Liver (tissue), 9 donors: ENCODE data around the gene FH. TPM values are rescaled to one million over a fixed set of nuclear protein-coding genes. Genes with fewer than 3 reads are reported as not detected.

Experiments
- DNase-seq: peaks from one replicate; pipeline ENCODE4 v3.0.0-alpha.2; 2017; ENCODE audit warnings: low spot score
- H3K27ac ChIP-seq, 2 donors: one replicate each; pipeline ENCODE4 v1.7.0; 2013; ENCODE audit warnings: inconsistent platforms in 2 of 2, low read length in 2 of 2, control low read depth in 1 of 2, low read depth in 1 of 2, mild to moderate bottlenecking in 1 of 2
- H3K27me3 ChIP-seq, 4 donors: one replicate each; pipeline versions ENCODE4 v1.6.1 to v1.7.0; 2013; ENCODE audit warnings: low read length in 3 of 4, inconsistent platforms in 1 of 4, mild to moderate bottlenecking in 1 of 4, moderate library complexity in 1 of 4; ENCODE audit not compliant: control insufficient read depth in 4 of 4, insufficient read depth in 4 of 4
- H3K36me3 ChIP-seq, 4 donors: one replicate each; pipeline versions ENCODE4 v1.6.1 to v1.7.0; 2013; ENCODE audit warnings: low read length in 3 of 4, mild to moderate bottlenecking in 3 of 4, low read depth in 1 of 4, moderate library complexity in 1 of 4; ENCODE audit not compliant: control insufficient read depth in 4 of 4, insufficient read depth in 3 of 4
- H3K4me1 ChIP-seq, 4 donors: one replicate each; pipeline versions ENCODE4 v1.6.1 to v1.7.0; 2013; ENCODE audit warnings: low read length in 3 of 4, mild to moderate bottlenecking in 3 of 4, moderate library complexity in 1 of 4; ENCODE audit not compliant: control insufficient read depth in 4 of 4, insufficient read depth in 4 of 4
- H3K4me3 ChIP-seq, 3 donors: one replicate each; pipeline versions ENCODE4 v1.6.1 to v1.7.0; 2013; ENCODE audit warnings: low read length in 3 of 3, control low read depth in 1 of 3, low read depth in 1 of 3, mild to moderate bottlenecking in 1 of 3
- H3K9ac ChIP-seq, 2 donors: one replicate each; pipeline ENCODE4 v1.7.0; 2013; ENCODE audit warnings: low read length in 2 of 2, mild to moderate bottlenecking in 2 of 2, moderate library complexity in 2 of 2, control low read depth in 1 of 2, low read depth in 1 of 2
- H3K9me3 ChIP-seq, 4 donors: one replicate each; pipeline versions ENCODE4 v1.6.1 to v1.7.0; 2013; ENCODE audit warnings: low read length in 3 of 4; ENCODE audit not compliant: control insufficient read depth in 4 of 4
- ATF3 ChIP-seq: IDR thresholded peaks from 2 replicates; pipeline ENCODE4 v1.6.1; 2016; ENCODE audit warnings: antibody characterized with exemption
- CTCF ChIP-seq: fragments of 150-350 bp; IDR thresholded peaks from 2 replicates; pipeline ENCODE4 v1.5.1; 2017; ENCODE audit warnings: improper control_type of control experiment, low read depth, low read length; ENCODE audit not compliant: missing input control
- EGR1 ChIP-seq, 2 donors: IDR thresholded peaks; 2 replicates each; pipeline ENCODE4 v1.6.1; 2016 to 2018; ENCODE audit warnings: antibody characterized with exemption in 2 of 2, low read depth in 2 of 2
- FOXA1 ChIP-seq: IDR thresholded peaks from 2 replicates; pipeline ENCODE4 v1.6.1; 2016; ENCODE audit warnings: antibody characterized with exemption
- FOXA2 ChIP-seq: IDR thresholded peaks from 2 replicates; pipeline ENCODE4 v1.6.1; 2016; ENCODE audit warnings: antibody characterized with exemption
- GABPA ChIP-seq, 2 donors: IDR thresholded peaks in 1 of 2; conservative IDR thresholded peaks in 1 of 2; 2 replicates each; pipeline ENCODE4 v1.6.1; 2016; ENCODE audit warnings: antibody characterized with exemption in 2 of 2, mild to moderate bottlenecking in 1 of 2, moderate library complexity in 1 of 2
- HNF4A ChIP-seq, 2 donors: conservative IDR thresholded peaks; 2 replicates each; pipeline ENCODE4 v1.6.1; 2016; ENCODE audit warnings: antibody characterized with exemption in 2 of 2, mild to moderate bottlenecking in 2 of 2
- HNF4G ChIP-seq: IDR thresholded peaks from 2 replicates; pipeline ENCODE4 v1.6.1; 2016; ENCODE audit warnings: antibody characterized with exemption
- JUND ChIP-seq, 2 donors: IDR thresholded peaks; 2 replicates each; pipeline ENCODE4 v1.6.1; 2016; ENCODE audit warnings: antibody characterized with exemption in 2 of 2
- MAX ChIP-seq: IDR thresholded peaks from 2 replicates; pipeline ENCODE4 v1.6.1; 2016; ENCODE audit warnings: antibody characterized with exemption
- NR2F2 ChIP-seq: IDR thresholded peaks from 2 replicates; pipeline ENCODE4 v1.6.1; 2016; ENCODE audit warnings: antibody characterized with exemption
- RAD21 ChIP-seq, 2 donors: IDR thresholded peaks; 2 replicates each; pipeline ENCODE4 v1.6.1; 2016; ENCODE audit warnings: antibody characterized with exemption in 2 of 2, mild to moderate bottlenecking in 2 of 2
- REST ChIP-seq: IDR thresholded peaks from 2 replicates; pipeline ENCODE4 v1.6.1; 2016; ENCODE audit warnings: antibody characterized with exemption, mild to moderate bottlenecking
- RXRA ChIP-seq, 2 donors: IDR thresholded peaks; 2 replicates each; pipeline ENCODE4 v1.6.1; 2017 to 2018; ENCODE audit warnings: antibody characterized with exemption in 2 of 2, mild to moderate bottlenecking in 1 of 2
- SP1 ChIP-seq: IDR thresholded peaks from 2 replicates; pipeline ENCODE4 v1.6.1; 2018; ENCODE audit warnings: antibody characterized with exemption, mild to moderate bottlenecking
- TAF1 ChIP-seq: conservative IDR thresholded peaks from 2 replicates; pipeline ENCODE4 v1.6.1; 2016; ENCODE audit warnings: antibody characterized with exemption, mild to moderate bottlenecking
- YY1 ChIP-seq: IDR thresholded peaks from 2 replicates; pipeline ENCODE4 v1.6.1; 2016; ENCODE audit warnings: antibody characterized with exemption, mild to moderate bottlenecking
- ZBTB33 ChIP-seq: IDR thresholded peaks from 2 replicates; pipeline ENCODE4 v1.6.1; 2016; ENCODE audit warnings: antibody characterized with exemption
- WGBS: extraction: QIAGEN DNeasy Blood & Tissue Kit; methylation state at CpG from one replicate; pipeline ENCODE4 v1.1.7; 2013; 5-methylcytosine and 5-hydroxymethylcytosine counted together
- polyA plus RNA-seq, 2 donors: library from polyadenylated mRNA; stranded (reverse) in 1 of 2; unstranded in 1 of 2; fragments of 200-250 nt in 1 of 2; fragments of >200 nt in 1 of 2; fragmentation: Nextera tagmentation in 1 of 2; extraction: Ambion mirVana in 1 of 2; gene quantifications; one replicate each; pipeline versions ENCODE4 v1.2.1 to v1.2.3, GENCODE V29; 2013 to 2015
- total RNA-seq, 2 donors: library from RNA; depleted of rRNA; stranded (reverse); fragments of >200 nt; gene quantifications; one replicate each; pipeline ENCODE4 v1.2.3, GENCODE V29; 2014
- donor health status: healthy.
- donor health status: healthy.
- donor health status: healthy.
- donor health status: healthy.
- donor health status: healthy.

Gene FH
- total and polyA plus RNA-seq, 4 donors = 68.3 to 145 (median 120) TPM

- WGBS = 63% methylated on average over 1 of the region's 1 CpG
- Histone ChIP-seq H3K4me3 (no peak overlapping the region), H3K27me3 (no peaks in the 10 kb centered on the region), H3K36me3 (no peaks in the 10 kb centered on the region), H3K9ac (no peak overlapping the region), H3K9me3 (no peaks in the 10 kb centered on the region), H3K27ac (no peak overlapping the region), H3K4me1 (no peaks in the 10 kb centered on the region)
- DNase-seq = no peak
- TF ChIP-seq ZBTB33 (no peak), FOXA2 (no peak), HNF4G (no peak), GABPA (IDR thresholded peaks at IDR 0.05 in 1 of 2, conservative IDR thresholded peaks at IDR 0.05 in 1 of 2) (no peak), TAF1 (no peak), SP1 (no peak), REST (no peak), MAX (no peak), ATF3 (no peak), EGR1 (IDR thresholded peaks at IDR 0.05; ENCODE audit: low read depth in 2 of 2) (no peak), FOXA1 (no peak), YY1 (no peak), NR2F2 (no peak), HNF4A (conservative IDR thresholded peaks at IDR 0.05) (no peak), RAD21 (IDR thresholded peaks at IDR 0.05) (no peak)
Measured at GRCh38 chr1:241482761-241483250, 36.7 kb downstream of the FH start.

GRCh38 chr1:241479294-241479693 is 40.3 kb downstream of the FH start:
- DNase-seq = no peak
- Histone ChIP-seq H3K36me3 (no peaks in the 10 kb centered on the region), H3K9ac (no peak overlapping the region), H3K4me3 (no peak overlapping the region), H3K4me1 (no peaks in the 10 kb centered on the region), H3K27me3 (no peaks in the 10 kb centered on the region), H3K27ac (no peak overlapping the region), H3K9me3 (no peaks in the 10 kb centered on the region)
- TF ChIP-seq ZBTB33 (no peak), YY1 (no peak), NR2F2 (no peak), FOXA2 (no peak), CTCF (no peak), JUND (IDR thresholded peaks at IDR 0.05) (no peak), GABPA (IDR thresholded peaks at IDR 0.05 in 1 of 2, conservative IDR thresholded peaks at IDR 0.05 in 1 of 2) (no peak), FOXA1 (no peak), HNF4A (conservative IDR thresholded peaks at IDR 0.05) (no peak), EGR1 (IDR thresholded peaks at IDR 0.05; ENCODE audit: low read depth in 2 of 2) (no peak), RXRA (IDR thresholded peaks at IDR 0.05) (no peak), TAF1 (no peak), RAD21 (IDR thresholded peaks at IDR 0.05) (no peak), ATF3 (no peak), MAX (no peak)
